KBM-7 (cell line): ENCODE data around the gene RANBP3L.

Source experiments
- DNase-seq: peaks from one replicate; pipeline ENCODE4 v3.0.0-alpha.2; 2015
- in situ Hi-C: fragments of 300-500 bp; cut with MboI; formaldehyde crosslinking; loops from 2 replicates; pipeline ENCODE4 v1.14.3; 2020; ENCODE audit warnings: low sequenced_read_pairs, low pct_unique_long_range_greater_than_20kb, mixed read lengths

The RANBP3L gene

DNA sequence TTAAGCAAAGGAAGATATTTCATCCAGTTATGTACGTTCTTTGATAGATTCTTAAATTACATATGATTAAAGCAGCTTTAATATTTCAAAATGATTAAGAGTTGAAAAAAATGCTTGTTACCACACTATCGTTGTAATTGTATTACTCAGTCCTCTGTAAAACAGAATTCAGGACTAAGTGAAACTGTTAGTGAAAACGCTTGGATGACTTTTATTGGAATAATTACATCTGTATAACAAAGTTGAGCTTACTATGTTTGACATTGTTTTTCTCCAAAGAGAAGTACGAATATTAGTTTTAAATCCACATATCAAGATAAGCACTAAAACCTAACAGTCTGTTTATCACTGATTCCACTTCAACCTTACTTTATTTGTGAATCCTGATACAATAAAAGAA, 51.3 kb downstream of the RANBP3L start:
- in situ Hi-C loops: no loop called here
- no peak for DNase-seq

DNA sequence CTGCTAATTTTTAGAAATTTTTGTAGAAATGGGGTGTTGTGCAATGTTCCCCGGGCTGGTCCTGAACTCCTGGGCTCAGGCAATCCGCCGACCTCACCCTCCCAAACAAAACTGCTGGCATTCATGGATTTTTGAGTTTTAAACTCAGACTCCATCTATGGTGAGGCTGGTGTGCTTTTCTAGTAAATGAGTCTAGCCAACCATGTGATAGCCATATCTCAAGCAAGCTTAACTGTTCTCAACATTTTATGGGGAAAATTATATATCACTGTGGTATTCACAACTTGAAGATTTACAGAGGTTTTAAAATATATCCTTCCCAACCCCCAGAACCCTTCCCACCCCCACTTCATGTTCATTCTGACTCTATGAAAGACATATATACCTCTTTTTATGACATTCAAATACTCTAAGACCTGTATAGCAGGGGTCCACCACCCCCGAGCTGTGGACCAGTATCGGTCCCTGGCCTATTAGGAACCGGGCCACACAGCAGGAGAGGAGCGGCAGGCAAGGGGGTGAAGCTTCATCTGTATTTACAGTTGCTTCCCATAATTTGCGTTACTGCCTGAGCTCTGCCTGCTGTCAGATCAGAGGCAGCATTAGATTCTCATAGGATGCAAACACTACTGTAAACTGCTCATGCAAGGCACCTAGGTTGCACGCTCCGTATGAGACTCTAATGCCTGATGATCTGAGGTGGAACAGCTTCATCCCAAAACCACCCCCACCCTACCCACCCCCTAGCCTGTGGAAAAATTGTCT, 55.5 kb downstream of the RANBP3L start:
- no peak for DNase-seq
- in situ Hi-C loops: no loop called here

GRCh38 chr5:36244076-36244475, 57.6 kb downstream of the RANBP3L start:
- DNase-seq: no peak
- in situ Hi-C loops: no loop called here

- DNase-seq: no peak
- in situ Hi-C loops: no loop called here
Measured at GRCh38 chr5:36243653-36244052, 58.0 kb downstream of the RANBP3L start.

- in situ Hi-C loops: no loop called here
- DNase-seq: no peak
Measured at GRCh38 chr5:36242534-36243485, 58.9 kb downstream of the RANBP3L start.

GRCh38 chr5:36241631-36242533, 59.8 kb downstream of the RANBP3L start, which contains the start of gene NADK2:
NADK2 (minus strand) TSS chr5:36241925; CDS start chr5:36241798, 127 bp downstream.
- DNase-seq: peak; percentile 99
- in situ Hi-C loops: no loop called here

DNA sequence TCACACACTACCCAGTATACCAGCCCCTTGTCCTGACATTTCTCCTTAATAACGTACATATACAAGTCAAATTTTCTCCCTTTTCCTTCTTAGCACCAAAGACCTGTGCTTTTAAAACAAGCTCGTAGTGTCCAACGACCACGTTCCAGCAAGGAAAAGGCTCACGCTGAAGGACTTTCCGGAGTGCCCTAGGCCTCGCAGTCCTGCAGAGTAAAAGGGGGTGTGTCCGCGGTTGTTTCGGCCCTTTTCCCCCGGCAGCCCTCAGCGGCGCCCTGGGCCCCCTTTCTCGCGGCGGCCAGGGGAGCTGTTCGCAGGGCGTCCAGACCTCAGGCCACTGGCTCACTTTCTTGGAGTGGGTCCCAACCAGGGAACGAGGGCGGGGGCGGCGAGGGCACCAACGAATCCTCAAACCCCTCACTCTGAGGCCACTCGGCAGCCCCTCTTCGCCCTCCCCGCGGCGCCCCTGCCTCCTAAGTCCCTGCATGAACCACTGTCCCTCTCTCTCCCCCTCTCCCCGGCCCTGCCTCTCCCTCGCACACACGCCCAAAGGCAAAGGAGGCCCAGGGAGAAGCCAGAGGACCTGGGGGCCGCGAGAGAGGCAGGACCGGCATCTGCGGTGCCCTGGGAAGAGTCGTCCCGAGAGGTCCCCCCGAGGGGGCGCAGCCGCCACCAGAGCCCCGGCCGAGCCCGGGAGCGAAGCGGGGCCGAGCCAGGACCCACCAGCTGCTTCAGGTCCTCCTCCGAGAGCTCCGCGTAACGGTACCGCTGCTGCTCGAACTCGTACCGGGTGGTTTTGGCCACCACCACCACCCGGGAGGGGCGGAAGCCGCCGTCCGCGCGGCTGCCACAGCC, 60.7 kb downstream of the RANBP3L start:
- peak; percentile 66 for DNase-seq
- in situ Hi-C loops: no loop called here

- no peak for DNase-seq
- in situ Hi-C loops: no loop called here
Measured at GRCh38 chr5:36239370-36240293, 62.1 kb downstream of the RANBP3L start.

- in situ Hi-C loops: no loop called here
- DNase-seq: no peak
Measured at GRCh38 chr5:36238502-36239295, 63.0 kb downstream of the RANBP3L start.

- no peak for DNase-seq
- in situ Hi-C loops: no loop called here
Measured at GRCh38 chr5:36237751-36238150, 64.0 kb downstream of the RANBP3L start.

DNA sequence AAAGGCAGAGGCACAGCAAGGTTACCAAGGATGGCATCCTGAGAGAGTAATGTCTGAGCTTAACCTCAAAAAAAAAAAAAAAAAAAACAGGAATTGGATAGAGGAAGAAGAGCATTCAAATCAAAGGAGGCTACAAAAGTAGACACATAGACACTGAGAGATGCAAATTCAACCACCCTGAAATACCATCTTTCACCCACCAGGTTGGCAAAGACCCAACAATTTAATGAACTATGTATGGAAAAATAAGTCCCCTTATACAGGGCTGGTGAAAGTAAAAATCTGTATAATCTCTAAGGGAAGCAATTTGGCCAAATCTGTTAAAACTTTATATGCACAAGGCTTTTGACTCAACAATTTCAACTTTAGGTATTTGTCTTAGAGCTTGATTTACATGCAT, 64.9 kb downstream of the RANBP3L start:
- peak; percentile 36 for DNase-seq
- in situ Hi-C loops: no loop called here

DNA sequence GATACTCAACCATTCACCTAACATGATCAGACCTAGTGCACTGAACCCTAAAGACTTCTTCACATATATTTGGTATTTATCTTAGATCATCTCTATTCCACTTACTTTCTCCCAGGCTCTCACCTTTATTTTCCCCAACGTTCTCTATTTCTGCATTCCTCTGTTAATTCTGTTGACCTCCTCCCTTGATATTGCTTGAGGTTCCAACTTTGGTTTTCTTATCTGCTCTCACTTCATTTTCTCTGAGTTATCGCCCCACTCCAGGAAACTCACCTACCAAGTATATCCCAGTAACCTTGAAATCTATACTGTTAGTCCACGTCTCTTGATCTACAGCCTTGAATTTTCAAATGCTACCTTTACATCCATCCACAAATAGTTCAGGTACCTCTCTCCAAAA, 69.2 kb downstream of the RANBP3L start:
- in situ Hi-C loops: no loop called here
- no peak for DNase-seq

GRCh38 chr5:36230151-36230790, 71.4 kb downstream of the RANBP3L start:
- in situ Hi-C loops: no loop called here
- no peak for DNase-seq

GRCh38 chr5:36228505-36228904, 73.2 kb downstream of the RANBP3L start:
- DNase-seq: no peak
- in situ Hi-C loops: no loop called here

GRCh38 chr5:36227046-36227445, 74.7 kb downstream of the RANBP3L start:
- in situ Hi-C loops: no loop called here
- no peak for DNase-seq

- in situ Hi-C loops: no loop called here
- no peak for DNase-seq
Measured at GRCh38 chr5:36222620-36223019, 79.1 kb downstream of the RANBP3L start.
